ENCODE results near the gene PPP2R1B.
A peak's percentile ranks its signal among the peaks of the same experiment; 100 is the strongest.
"Not testable (repeated sequence)": the region's sequence is repeated elsewhere in the genome, so short reads cannot be mapped to it uniquely, and the experiment has no call there.

The PPP2R1B gene

GRCh38 chr11:111765984-111766833 is at the start of gene PPP2R1B:
PPP2R1B (minus strand) TSS chr11:111766389; CDS start chr11:111766361, 28 bp downstream.
- peak; percentile 88 for DNase-seq

GRCh38 chr11:111815489-111815888 is 49.3 kb upstream of the PPP2R1B start:
- DNase-seq: no peak

GRCh38 chr11:111814557-111815320 is 48.5 kb upstream of the PPP2R1B start:
- DNase-seq: no peak

GRCh38 chr11:111814106-111814505 is 47.9 kb upstream of the PPP2R1B start:
- DNase-seq: no peak

- no peak for DNase-seq
Observed at GRCh38 chr11:111812211-111812610, 46.0 kb upstream of the PPP2R1B start.

GRCh38 chr11:111811445-111811844 is 45.3 kb upstream of the PPP2R1B start:
- no peak for DNase-seq

- DNase-seq: no peak
Observed at GRCh38 chr11:111808834-111809233, 42.6 kb upstream of the PPP2R1B start.

- DNase-seq: no peak
Observed at GRCh38 chr11:111808063-111808588, 41.9 kb upstream of the PPP2R1B start.

- no peak for DNase-seq
Observed at GRCh38 chr11:111807076-111807475, 40.9 kb upstream of the PPP2R1B start.

GRCh38 chr11:111801135-111801534 is 34.9 kb upstream of the PPP2R1B start:
- DNase-seq: peak; percentile 42

GRCh38 chr11:111798279-111798678 is 32.1 kb upstream of the PPP2R1B start:
- peak; percentile 44 for DNase-seq

- peak; percentile 89 for DNase-seq
Observed at GRCh38 chr11:111797145-111797581, 31.0 kb upstream of the PPP2R1B start.

- DNase-seq: peak; percentile 71
Observed at GRCh38 chr11:111796696-111797095, 30.5 kb upstream of the PPP2R1B start.

- DNase-seq: no peak
Observed at GRCh38 chr11:111795334-111795985, 29.3 kb upstream of the PPP2R1B start.

- DNase-seq: peak; percentile 34
Observed at GRCh38 chr11:111793863-111794262, 27.7 kb upstream of the PPP2R1B start.

GRCh38 chr11:111792955-111793500 is 26.8 kb upstream of the PPP2R1B start:
- no peak for DNase-seq

- no peak for DNase-seq
Observed at GRCh38 chr11:111792314-111792713, 26.1 kb upstream of the PPP2R1B start.

GRCh38 chr11:111788464-111788863 is 22.3 kb upstream of the PPP2R1B start:
- no peak for DNase-seq

GRCh38 chr11:111788051-111788450 is 21.9 kb upstream of the PPP2R1B start:
- DNase-seq: no peak

- DNase-seq: no peak
Observed at GRCh38 chr11:111785886-111786412, 19.8 kb upstream of the PPP2R1B start.

GRCh38 chr11:111785076-111785475 is 18.9 kb upstream of the PPP2R1B start:
- DNase-seq: no peak

GRCh38 chr11:111784311-111784710 is 18.1 kb upstream of the PPP2R1B start:
- not testable (repeated sequence) for DNase-seq
